ENCODE measurements around the gene EED. TPM values are rescaled to one million over a fixed set of nuclear protein-coding genes. Genes with fewer than 3 reads are reported as not detected.
A peak's percentile ranks its signal among the peaks of the same experiment; 100 is the strongest.

The EED gene
- total and polyA plus RNA-seq, 4 donors, result 14.5 to 26.5 (median 19.0) TPM

- H3K27me3 ChIP-seq (ENCODE audit: control insufficient read depth in 1 of 2, insufficient read depth in 2 of 2, low read length in 1 of 2), result no peaks in the 10 kb centered on the region
- intact Hi-C loops (cut with DNase I), result no loop called here
Observed at GRCh38 chr11:86240164-86240563, 4.4 kb upstream of the EED start.

GRCh38 chr11:86241956-86242535 lies 2.5 kb upstream of the EED start:
- ATAC-seq (ENCODE audit: low FRiP score) (no peak), DNase-seq (no peak)
- WGBS, 2 donors, result 87% methylated on average over 4 of the region's 4 CpGs
- Histone ChIP-seq H3K4me3 (ENCODE audit: low read length in 2 of 2) (no peak overlapping the region), H3K36me3 (ENCODE audit: control insufficient read depth in 1 of 2, insufficient read depth in 2 of 2, low read length in 1 of 2) (no peaks in the 10 kb centered on the region), H3K27me3 (ENCODE audit: control insufficient read depth in 1 of 2, insufficient read depth in 2 of 2, low read length in 1 of 2) (no peaks in the 10 kb centered on the region), H3K9me3 (ENCODE audit: control insufficient read depth, low read length) (no peaks in the 10 kb centered on the region), H3K4me1 (ENCODE audit: control insufficient read depth in 1 of 2, insufficient read depth in 2 of 2, low read length in 2 of 2) (no peaks in the 10 kb centered on the region), H3K27ac (ENCODE audit: low read depth in 1 of 2, low read length in 2 of 2) (no peak overlapping the region)
- intact Hi-C loops (cut with DNase I), result no loop called here

More at GRCh38 chr11:86240164-86240563, 4.4 kb upstream of the EED start:
- H3K36me3 ChIP-seq (ENCODE audit: control insufficient read depth in 1 of 2, insufficient read depth in 2 of 2, low read length in 1 of 2), result no peaks in the 10 kb centered on the region
- DNase-seq, result no peak
- H3K4me3 ChIP-seq (ENCODE audit: low read length in 2 of 2), result no peak overlapping the region
- no peak overlapping the region for H3K27ac ChIP-seq (ENCODE audit: low read depth in 1 of 2, low read length in 2 of 2)
- H3K4me1 ChIP-seq (ENCODE audit: control insufficient read depth in 1 of 2, insufficient read depth in 2 of 2, low read length in 2 of 2), result no peaks in the 10 kb centered on the region
- no peak for ATAC-seq (ENCODE audit: low FRiP score)
- WGBS, 2 donors, result 75 to 77% methylated on average over 4 of the region's 4 CpGs
- no peaks in the 10 kb centered on the region for H3K9me3 ChIP-seq (ENCODE audit: control insufficient read depth, low read length)

DNA sequence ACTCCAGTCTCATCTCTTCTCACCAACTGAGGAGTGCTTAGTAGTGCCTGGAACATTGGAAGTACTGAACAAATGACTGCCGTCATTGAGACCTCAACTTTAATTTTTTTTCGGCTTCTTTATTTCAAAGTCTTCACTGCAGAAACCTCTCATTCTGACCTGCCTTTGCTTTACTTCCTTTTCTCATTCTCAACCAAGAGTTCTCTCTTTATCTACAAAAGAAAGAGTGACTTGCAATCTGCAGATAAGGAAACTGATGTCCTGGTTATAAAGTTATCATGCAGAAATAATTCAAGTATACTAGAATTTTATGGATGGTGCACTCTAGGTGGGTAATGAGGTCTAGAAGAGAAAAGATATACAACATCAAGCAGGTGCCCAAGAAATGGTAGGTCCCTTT lies 1.2 kb upstream of the EED start:
- WGBS, 2 donors, result 87 to 90% methylated on average over 2 of the region's 2 CpGs
- intact Hi-C loops (cut with DNase I), result no loop called here
- Histone ChIP-seq H3K36me3 (ENCODE audit: control insufficient read depth in 1 of 2, insufficient read depth in 2 of 2, low read length in 1 of 2) (no peaks in the 10 kb centered on the region), H3K9me3 (ENCODE audit: control insufficient read depth, low read length) (no peaks in the 10 kb centered on the region), H3K4me1 (ENCODE audit: control insufficient read depth in 1 of 2, insufficient read depth in 2 of 2, low read length in 2 of 2) (peaks cover 3 to 5% of the 10 kb centered on the region in 2 donors), H3K27me3 (ENCODE audit: control insufficient read depth in 1 of 2, insufficient read depth in 2 of 2, low read length in 1 of 2) (no peaks in the 10 kb centered on the region), H3K27ac (ENCODE audit: low read depth in 1 of 2, low read length in 2 of 2) (no peak overlapping the region), H3K4me3 (ENCODE audit: low read length in 2 of 2) (no peak overlapping the region)
- DNase-seq, result no peak
- no peak for ATAC-seq (ENCODE audit: low FRiP score)

- WGBS, 2 donors, result 2% methylated on average over 18 of the region's 18 CpGs
- intact Hi-C loops (cut with DNase I), result no loop called here
- H3K27ac ChIP-seq (ENCODE audit: low read depth in 1 of 2, low read length in 2 of 2), result peak overlapping the region; percentile 71 to 87
Observed at GRCh38 chr11:86244063-86244521, 461 bp upstream of the EED start.

DNA sequence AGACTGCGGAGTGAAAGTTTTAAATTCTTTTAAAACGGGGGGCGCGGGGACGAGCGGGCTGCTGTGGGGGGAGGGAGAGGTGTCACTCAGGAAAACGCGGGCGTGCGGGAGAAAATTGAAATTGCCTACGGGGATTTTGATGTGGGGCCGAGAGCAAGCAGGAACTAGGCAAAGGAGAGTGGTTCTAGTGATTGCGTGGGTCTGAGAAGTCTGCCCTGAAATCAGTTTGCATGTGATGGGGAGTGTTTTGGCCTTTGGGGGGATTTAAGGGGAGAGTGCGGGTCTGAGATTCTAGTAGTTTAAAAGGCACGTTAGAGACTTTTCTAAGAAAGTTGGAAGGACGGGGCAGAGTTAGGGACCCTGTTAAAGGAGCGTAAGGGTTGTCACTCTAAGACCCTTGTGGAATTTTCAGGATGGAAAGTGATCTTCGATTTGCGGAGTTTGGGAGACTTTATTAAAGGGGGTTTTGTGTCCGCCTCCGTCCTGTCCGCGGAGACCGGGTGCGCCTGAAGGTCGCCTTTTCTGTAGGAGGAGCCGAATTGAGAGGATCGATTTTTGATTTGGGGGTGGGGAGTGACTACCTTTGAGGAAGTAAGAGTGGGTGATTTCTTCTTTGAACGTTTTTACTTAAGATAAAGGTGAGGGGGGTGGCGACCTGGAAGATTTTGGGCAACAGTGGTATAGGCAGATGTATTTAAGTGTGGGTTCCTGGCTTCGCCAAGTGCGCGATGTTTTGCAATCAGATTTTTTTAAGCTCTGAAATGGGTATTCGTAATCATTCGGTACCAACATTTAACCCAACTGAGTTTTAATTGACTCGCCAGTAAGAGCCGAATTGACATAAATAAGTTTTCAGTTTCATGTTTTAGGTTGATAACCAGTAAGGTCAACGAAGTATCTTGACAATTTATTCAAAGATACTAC lies 1.1 kb downstream of the EED start:
- DNase-seq, result no peak
- Histone ChIP-seq H3K36me3 (ENCODE audit: control insufficient read depth in 1 of 2, insufficient read depth in 2 of 2, low read length in 1 of 2) (no peaks in the 10 kb centered on the region), H3K4me3 (ENCODE audit: low read length in 2 of 2) (peak overlapping the region; percentile 87 to 90), H3K27ac (ENCODE audit: low read depth in 1 of 2, low read length in 2 of 2) (peak overlapping the region; percentile 20 to 22), H3K27me3 (ENCODE audit: control insufficient read depth in 1 of 2, insufficient read depth in 2 of 2, low read length in 1 of 2) (no peaks in the 10 kb centered on the region), H3K4me1 (ENCODE audit: control insufficient read depth in 1 of 2, insufficient read depth in 2 of 2, low read length in 2 of 2) (peaks cover 3 to 5% of the 10 kb centered on the region in 2 donors), H3K9me3 (ENCODE audit: control insufficient read depth, low read length) (no peaks in the 10 kb centered on the region)
- peak; percentile 19 for ATAC-seq (ENCODE audit: low FRiP score)
- intact Hi-C loops (cut with DNase I), result no loop called here
- 1% methylated on average over 38 of the region's 38 CpGs for WGBS, 2 donors

More at GRCh38 chr11:86244063-86244521, 461 bp upstream of the EED start:
- no peaks in the 10 kb centered on the region for H3K36me3 ChIP-seq (ENCODE audit: control insufficient read depth in 1 of 2, insufficient read depth in 2 of 2, low read length in 1 of 2)
- H3K9me3 ChIP-seq (ENCODE audit: control insufficient read depth, low read length), result no peaks in the 10 kb centered on the region
- ATAC-seq (ENCODE audit: low FRiP score) (peak; percentile 93), DNase-seq (peak; percentile 92 to 95)
- H3K4me1 ChIP-seq (ENCODE audit: control insufficient read depth in 1 of 2, insufficient read depth in 2 of 2, low read length in 2 of 2), result peaks cover 3 to 5% of the 10 kb centered on the region in 2 donors
- H3K4me3 ChIP-seq (ENCODE audit: low read length in 2 of 2), result peak overlapping the region in 1 of 2 donors; percentile 58
- H3K27me3 ChIP-seq (ENCODE audit: control insufficient read depth in 1 of 2, insufficient read depth in 2 of 2, low read length in 1 of 2), result no peaks in the 10 kb centered on the region

GRCh38 chr11:86246293-86246675 lies 1.7 kb downstream of the EED start:
- Histone ChIP-seq H3K9me3 (ENCODE audit: control insufficient read depth, low read length) (no peaks in the 10 kb centered on the region), H3K27ac (ENCODE audit: low read depth in 1 of 2, low read length in 2 of 2) (no peak overlapping the region), H3K27me3 (ENCODE audit: control insufficient read depth in 1 of 2, insufficient read depth in 2 of 2, low read length in 1 of 2) (no peaks in the 10 kb centered on the region), H3K4me3 (ENCODE audit: low read length in 2 of 2) (peak overlapping the region in 1 of 2 donors; percentile 90), H3K4me1 (ENCODE audit: control insufficient read depth in 1 of 2, insufficient read depth in 2 of 2, low read length in 2 of 2) (peaks cover 3 to 5% of the 10 kb centered on the region in 2 donors), H3K36me3 (ENCODE audit: control insufficient read depth in 1 of 2, insufficient read depth in 2 of 2, low read length in 1 of 2) (no peaks in the 10 kb centered on the region)
- 60 to 61% methylated on average over 5 of the region's 5 CpGs for WGBS, 2 donors
- ATAC-seq (ENCODE audit: low FRiP score) (no peak), DNase-seq (no peak)
- intact Hi-C loops (cut with DNase I), result no loop called here

DNA sequence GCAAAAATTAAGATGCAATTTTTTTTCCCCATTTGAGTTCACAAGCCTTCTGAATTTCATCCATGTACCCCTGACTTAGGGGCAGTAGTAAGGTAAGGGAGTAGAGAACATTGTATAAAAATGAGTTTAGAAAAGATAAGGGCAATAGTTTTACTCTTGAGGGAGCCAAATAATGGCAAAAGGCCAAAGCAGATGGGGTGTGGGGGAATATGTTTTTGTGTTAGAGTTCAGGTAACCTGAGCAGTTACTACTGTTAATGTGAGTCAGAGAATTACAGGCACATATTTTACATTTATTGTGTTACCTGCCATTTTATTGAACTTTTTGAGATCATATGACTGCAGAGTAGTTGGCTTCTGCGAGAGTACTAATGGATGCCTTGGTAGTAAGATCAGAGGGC lies 3.1 kb downstream of the EED start:
- Histone ChIP-seq H3K4me1 (ENCODE audit: control insufficient read depth in 1 of 2, insufficient read depth in 2 of 2, low read length in 2 of 2) (peaks cover 3 to 5% of the 10 kb centered on the region in 2 donors), H3K27me3 (ENCODE audit: control insufficient read depth in 1 of 2, insufficient read depth in 2 of 2, low read length in 1 of 2) (no peaks in the 10 kb centered on the region), H3K27ac (ENCODE audit: low read depth in 1 of 2, low read length in 2 of 2) (no peak overlapping the region), H3K36me3 (ENCODE audit: control insufficient read depth in 1 of 2, insufficient read depth in 2 of 2, low read length in 1 of 2) (no peaks in the 10 kb centered on the region), H3K4me3 (ENCODE audit: low read length in 2 of 2) (no peak overlapping the region), H3K9me3 (ENCODE audit: control insufficient read depth, low read length) (no peaks in the 10 kb centered on the region)
- DNase-seq (no peak), ATAC-seq (ENCODE audit: low FRiP score) (no peak)
- intact Hi-C loops (cut with DNase I), result no loop called here
- 82 to 94% methylated on average over 1 of the region's 1 CpG for WGBS, 2 donors

GRCh38 chr11:86248609-86249008 lies 4.1 kb downstream of the EED start:
- DNase-seq, result no peak
- Histone ChIP-seq H3K9me3 (ENCODE audit: control insufficient read depth, low read length) (no peaks in the 10 kb centered on the region), H3K36me3 (ENCODE audit: control insufficient read depth in 1 of 2, insufficient read depth in 2 of 2, low read length in 1 of 2) (no peaks in the 10 kb centered on the region), H3K27ac (ENCODE audit: low read depth in 1 of 2, low read length in 2 of 2) (no peak overlapping the region), H3K4me1 (ENCODE audit: control insufficient read depth in 1 of 2, insufficient read depth in 2 of 2, low read length in 2 of 2) (peaks cover 3 to 5% of the 10 kb centered on the region in 2 donors), H3K27me3 (ENCODE audit: control insufficient read depth in 1 of 2, insufficient read depth in 2 of 2, low read length in 1 of 2) (no peaks in the 10 kb centered on the region), H3K4me3 (ENCODE audit: low read length in 2 of 2) (no peak overlapping the region)
- intact Hi-C loops (cut with DNase I), result no loop called here
- 87 to 90% methylated on average over 4 of the region's 4 CpGs for WGBS, 2 donors
- no peak for ATAC-seq (ENCODE audit: low FRiP score)
